Tibial nerve (tissue), 3 donors: ENCODE measurements around the gene PCDH9.

Experiments used
- POLR2A ChIP-seq, 2 donors: fragments of 450-650 bp; IDR thresholded peaks; one replicate each; pipeline ENCODE4 v1.6.1; 2017; ENCODE audit warnings: antibody characterized with exemption in 2 of 2, mild to moderate bottlenecking in 2 of 2, moderate library complexity in 2 of 2
- TF ChIP-seq, protein P1 (sequence below), 5 experiments: fragments of 200-600 bp in 3 of 5; fragments of 450-650 bp in 2 of 5; sonication (generic) in 3 of 5; IDR thresholded peaks; one replicate each; pipeline ENCODE4 v1.5.1; 2016 to 2019; ENCODE audit warnings: antibody characterized with exemption in 5 of 5, mild to moderate bottlenecking in 3 of 5, moderate library complexity in 2 of 5

DNA sequence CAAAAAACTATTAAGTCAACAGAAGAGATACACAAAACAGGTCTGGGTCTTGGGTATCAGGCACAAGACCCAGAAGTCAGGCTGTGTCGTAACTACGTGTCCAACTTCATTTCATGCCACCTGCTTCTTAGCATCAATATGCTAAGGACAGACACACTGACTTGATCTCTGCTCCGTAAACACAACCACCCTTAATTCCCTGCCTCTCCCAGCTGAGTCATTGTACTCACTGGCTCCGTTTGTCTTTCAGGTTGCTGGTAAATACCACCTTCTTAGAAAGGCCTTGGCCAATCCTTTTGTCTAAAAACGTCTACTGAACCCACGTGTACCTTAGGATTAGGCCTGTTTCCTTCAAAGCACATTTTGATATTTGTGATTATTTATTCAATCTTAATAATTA, 726.2 kb downstream of the PCDH9 start:
- no peak for TF ChIP-seq POLR2A (IDR thresholded peaks at IDR 0.05)
- TF ChIP-seq, protein P1, sequence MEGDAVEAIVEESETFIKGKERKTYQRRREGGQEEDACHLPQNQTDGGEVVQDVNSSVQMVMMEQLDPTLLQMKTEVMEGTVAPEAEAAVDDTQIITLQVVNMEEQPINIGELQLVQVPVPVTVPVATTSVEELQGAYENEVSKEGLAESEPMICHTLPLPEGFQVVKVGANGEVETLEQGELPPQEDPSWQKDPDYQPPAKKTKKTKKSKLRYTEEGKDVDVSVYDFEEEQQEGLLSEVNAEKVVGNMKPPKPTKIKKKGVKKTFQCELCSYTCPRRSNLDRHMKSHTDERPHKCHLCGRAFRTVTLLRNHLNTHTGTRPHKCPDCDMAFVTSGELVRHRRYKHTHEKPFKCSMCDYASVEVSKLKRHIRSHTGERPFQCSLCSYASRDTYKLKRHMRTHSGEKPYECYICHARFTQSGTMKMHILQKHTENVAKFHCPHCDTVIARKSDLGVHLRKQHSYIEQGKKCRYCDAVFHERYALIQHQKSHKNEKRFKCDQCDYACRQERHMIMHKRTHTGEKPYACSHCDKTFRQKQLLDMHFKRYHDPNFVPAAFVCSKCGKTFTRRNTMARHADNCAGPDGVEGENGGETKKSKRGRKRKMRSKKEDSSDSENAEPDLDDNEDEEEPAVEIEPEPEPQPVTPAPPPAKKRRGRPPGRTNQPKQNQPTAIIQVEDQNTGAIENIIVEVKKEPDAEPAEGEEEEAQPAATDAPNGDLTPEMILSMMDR (IDR thresholded peaks at IDR 0.05): no peak
